Sigmoid colon (tissue), 7 donors: ENCODE measurements around the gene AURKAIP1. TPM values are rescaled to one million over a fixed set of nuclear protein-coding genes. Genes with fewer than 3 reads are reported as not detected.

Source experiments
- DNase-seq: peaks from one replicate; pipeline ENCODE4 v3.0.0-alpha.2; 2019
- H3K27ac ChIP-seq, 4 donors: fragments of 200-600 bp; sonication (generic); one replicate each; pipeline ENCODE4 v1.5.1; 2016 to 2019; ENCODE audit warnings: mild to moderate bottlenecking in 1 of 4
- H3K27me3 ChIP-seq, 3 donors: fragments of 200-600 bp; sonication (generic); one replicate each; pipeline ENCODE4 v1.5.1; 2019; ENCODE audit warnings: mild to moderate bottlenecking in 1 of 3
- H3K36me3 ChIP-seq, 4 donors: fragments of 200-600 bp; sonication (generic); one replicate each; pipeline ENCODE4 v1.5.1; 2016 to 2019
- H3K4me1 ChIP-seq, 4 donors: fragments of 200-600 bp; sonication (generic); one replicate each; pipeline ENCODE4 v1.5.1; 2017 to 2019
- H3K4me3 ChIP-seq, 4 donors: fragments of 200-600 bp; sonication (generic); one replicate each; pipeline ENCODE4 v1.5.1; 2017 to 2019; ENCODE audit warnings: mild to moderate bottlenecking in 2 of 4, moderate library complexity in 1 of 4
- H3K9me3 ChIP-seq, 4 donors: fragments of 200-600 bp in 3 of 4; sonication (generic) in 3 of 4; one replicate each; pipeline versions ENCODE4 v1.5.1 to v1.6.1; 2013 to 2019
- CTCF ChIP-seq, 4 experiments: fragments of 450-650 bp in 3 of 4; fragments of 200-600 bp in 1 of 4; IDR thresholded peaks; one replicate each; pipeline ENCODE4 v1.5.1; 2016 to 2019; ENCODE audit warnings: antibody characterized with exemption in 4 of 4, mild to moderate bottlenecking in 3 of 4, moderate library complexity in 2 of 4
- EP300 ChIP-seq, 4 donors: sonication (generic); formaldehyde crosslinking; IDR thresholded peaks; one replicate each; pipeline ENCODE4 v1.6.1; 2017; ENCODE audit warnings: antibody characterized with exemption in 4 of 4
- POLR2A ChIP-seq, 2 donors: fragments of 450-650 bp; IDR thresholded peaks; one replicate each; pipeline ENCODE4 v1.6.1; 2016; ENCODE audit warnings: antibody characterized with exemption in 2 of 2, mild to moderate bottlenecking in 2 of 2, moderate library complexity in 2 of 2
- POLR2AphosphoS5 ChIP-seq, 4 donors: sonication (generic); formaldehyde crosslinking; IDR thresholded peaks; one replicate each; pipeline ENCODE4 v1.6.1; 2017; ENCODE audit warnings: antibody characterized with exemption in 4 of 4
- WGBS, 2 donors: extraction: QIAGEN DNeasy Blood & Tissue Kit; methylation state at CpG; one replicate each; pipeline ENCODE4 v1.1.7; 2013; 5-methylcytosine and 5-hydroxymethylcytosine counted together
- intact Hi-C: fragments of 100-400 bp; cut with DNase I; formaldehyde crosslinking; loops from one replicate; pipeline ENCODE4 v1.15.1; 2023
- polyA plus RNA-seq, 3 donors: library from polyadenylated mRNA; stranded (reverse); fragments of 200-250 nt; gene quantifications; one replicate each; pipeline ENCODE4 v1.2.3, GENCODE V29; 2013
- total RNA-seq, 4 donors: library from RNA; depleted of rRNA; stranded (reverse); fragments of >200 nt; gene quantifications; one replicate each; pipeline ENCODE4 v1.1.0, GENCODE V29; 2016
- donor health status: healthy with polysubstance abuse.
- donor health status: Bipolar disorder and iron deficiency.
- donor health status: healthy.

The AURKAIP1 gene
- total and polyA plus RNA-seq, 7 donors = 89.3 to 288 (median 143) TPM

- Histone ChIP-seq H3K4me3 (peak overlapping the region in 3 of 4 donors; percentile 27 to 69 (median 65)), H3K36me3 (peaks cover 7 to 22% (median 11%) of the 10 kb centered on the region in 4 donors), H3K27me3 (no peaks in the 10 kb centered on the region), H3K27ac (peak overlapping the region; percentile 61 to 95 (median 94)), H3K4me1 (peaks cover 0 to 72% (median 62%) of the 10 kb centered on the region in 4 donors), H3K9me3 (no peaks in the 10 kb centered on the region)
- no peak for TF ChIP-seq POLR2AphosphoS5 (IDR thresholded peaks at IDR 0.05)
- TF ChIP-seq CTCF (IDR thresholded peaks at IDR 0.05) = no peak
- TF ChIP-seq POLR2A (IDR thresholded peaks at IDR 0.05) = no peak
- no peak for TF ChIP-seq EP300 (IDR thresholded peaks at IDR 0.05)
- no peak for DNase-seq
- 35 to 52% methylated on average over 116 of the region's 116 CpGs for WGBS, 2 donors
- intact Hi-C loops = no loop called here
Measured at GRCh38 chr1:1354271-1355247, 20.4 kb downstream of the AURKAIP1 start.

- peak overlapping the region; percentile 17 to 76 (median 60) for H3K27ac ChIP-seq
- no peaks in the 10 kb centered on the region for H3K9me3 ChIP-seq
- H3K4me1 ChIP-seq = peaks cover 0 to 63% (median 52%) of the 10 kb centered on the region in 4 donors
- H3K27me3 ChIP-seq = no peaks in the 10 kb centered on the region
- 9 to 28% methylated on average over 28 of the region's 28 CpGs for WGBS, 2 donors
- H3K36me3 ChIP-seq = peaks cover 7 to 22% (median 11%) of the 10 kb centered on the region in 4 donors
- H3K4me3 ChIP-seq = no peak overlapping the region
- TF ChIP-seq POLR2A (IDR thresholded peaks at IDR 0.05) (no peak), POLR2AphosphoS5 (IDR thresholded peaks at IDR 0.05) (no peak), CTCF (IDR thresholded peaks at IDR 0.05) (no peak), EP300 (IDR thresholded peaks at IDR 0.05) (no peak)
- intact Hi-C loops = no loop called here
- no peak for DNase-seq
Measured at GRCh38 chr1:1353389-1354151, 21.4 kb downstream of the AURKAIP1 start.

- H3K27me3 ChIP-seq = no peaks in the 10 kb centered on the region
- peaks cover 0 to 64% (median 55%) of the 10 kb centered on the region in 4 donors for H3K4me1 ChIP-seq
- 16 to 30% methylated on average over 5 of the region's 5 CpGs for WGBS, 2 donors
- H3K36me3 ChIP-seq = peaks cover 7 to 22% (median 11%) of the 10 kb centered on the region in 4 donors
- no peak overlapping the region for H3K4me3 ChIP-seq
- intact Hi-C loops = no loop called here
- peak overlapping the region; percentile 55 to 76 (median 61) for H3K27ac ChIP-seq
- DNase-seq = no peak
- no peaks in the 10 kb centered on the region for H3K9me3 ChIP-seq
- TF ChIP-seq CTCF (IDR thresholded peaks at IDR 0.05) (no peak), POLR2A (IDR thresholded peaks at IDR 0.05) (no peak), POLR2AphosphoS5 (IDR thresholded peaks at IDR 0.05) (no peak), EP300 (IDR thresholded peaks at IDR 0.05) (no peak)
Measured at GRCh38 chr1:1352786-1353388, 22.1 kb downstream of the AURKAIP1 start.

GRCh38 chr1:1351511-1352427 is 23.2 kb downstream of the AURKAIP1 start:
- peaks cover 0 to 72% (median 61%) of the 10 kb centered on the region in 4 donors for H3K4me1 ChIP-seq
- intact Hi-C loops = no loop called here
- WGBS, 2 donors = 72 to 76% methylated on average over 29 of the region's 29 CpGs

More at GRCh38 chr1:1351511-1352427, 23.2 kb downstream of the AURKAIP1 start:
- Histone ChIP-seq H3K4me3 (peak overlapping the region in 1 of 4 donors; percentile 11), H3K36me3 (peaks cover 7 to 22% (median 11%) of the 10 kb centered on the region in 4 donors), H3K9me3 (no peaks in the 10 kb centered on the region), H3K27me3 (no peaks in the 10 kb centered on the region), H3K27ac (peak overlapping the region; percentile 55 to 76 (median 61))
- TF ChIP-seq POLR2A (IDR thresholded peaks at IDR 0.05) (no peak), POLR2AphosphoS5 (IDR thresholded peaks at IDR 0.05) (peak in 1 of 4 donors; percentile 9)
- DNase-seq = peak; percentile 90
